IMR-90 (cell line): Measurements from ENCODE around the gene SPTB. TPM values are rescaled to one million over a fixed set of nuclear protein-coding genes. Genes with fewer than 3 reads are reported as not detected.
A peak's percentile ranks its signal among the peaks of the same experiment; 100 is the strongest.

ENCODE experiments used
- ATAC-seq: fragments of 200-7000 bp; cut with Tn5 transposase; 2 replicates; pipeline ENCODE4 v1.9.1; 2020; ENCODE audit warnings: low read depth, mild to moderate bottlenecking, moderate library complexity
- BruUV-seq: library from RNA; stranded (reverse); fragments of 400-500 nt; replicated peaks from 2 replicates; lab custom pipeline; 2021; lab: Mats Ljungman, UMichigan
- CTCF ChIA-PET: fragments of 300-600 bp; formaldehyde crosslinking; extraction: SDS; loops from one replicate; lab custom pipeline; 2021; ENCODE audit warnings: antibody characterized with exemption; lab: Yijun Ruan, JAX
- POLR2A ChIA-PET: fragments of 300-600 bp; sonication (Branson Sonifier 250); formaldehyde crosslinking; loops from one replicate; lab custom pipeline; 2022; ENCODE audit warnings: antibody characterized with exemption; ENCODE audit not compliant: unreplicated experiment; lab: Charles Lee
- DNase-seq: peaks from one replicate; pipeline ENCODE4 v3.0.0; 2013
- H2AFZ ChIP-seq: replicated peaks from 2 replicates; pipeline ENCODE3; 2013; ENCODE audit warnings: low read length, mild to moderate bottlenecking; ENCODE audit not compliant: poor library complexity
- H2AK5ac ChIP-seq: 2 replicates; pipeline ENCODE4 v1.6.1; 2013; ENCODE audit warnings: low read depth, low read length, inconsistent platforms
- H2AK9ac ChIP-seq: replicated peaks from 2 replicates; pipeline ENCODE3; 2013; ENCODE audit warnings: mild to moderate bottlenecking, low read depth, low read length, moderate library complexity; ENCODE audit not compliant: poor library complexity
- H2BK120ac ChIP-seq: 2 replicates; pipeline ENCODE4 v1.6.1; 2013; ENCODE audit warnings: low read depth, low read length, inconsistent platforms
- H2BK15ac ChIP-seq: 3 replicates; pipeline ENCODE4 v1.6.1; 2013; ENCODE audit warnings: low read depth, low read length, inconsistent platforms
- H2BK20ac ChIP-seq: 2 replicates; pipeline ENCODE4 v1.6.1; 2013; ENCODE audit warnings: low read depth, mild to moderate bottlenecking, inconsistent platforms, low read length, moderate library complexity
- H2BK5ac ChIP-seq: 2 replicates; pipeline ENCODE4 v1.6.1; 2013; ENCODE audit warnings: mild to moderate bottlenecking, low read depth, low read length, inconsistent platforms; ENCODE audit not compliant: poor library complexity, severe bottlenecking
- H3K14ac ChIP-seq: replicated peaks from 2 replicates; pipeline ENCODE4 v1.6.1; 2013; ENCODE audit warnings: low read depth, low read length, inconsistent platforms
- H3K18ac ChIP-seq: 2 replicates; pipeline ENCODE4 v1.6.1; 2013; ENCODE audit warnings: low read depth, low read length, control low read depth
- H3K23ac ChIP-seq: 2 replicates; pipeline ENCODE4 v1.6.1; 2013; ENCODE audit warnings: low read depth, low read length, inconsistent platforms
- H3K27ac ChIP-seq: 2 replicates; pipeline ENCODE4 v1.5.1; 2013; ENCODE audit warnings: mild to moderate bottlenecking, control low read depth, low read length; ENCODE audit not compliant: insufficient read depth
- H3K27me3 ChIP-seq: 2 replicates; pipeline ENCODE4 v1.6.1; 2013; ENCODE audit warnings: low read length; ENCODE audit not compliant: control insufficient read depth, insufficient read depth
- H3K36me3 ChIP-seq: 2 replicates; pipeline ENCODE4 v1.6.1; 2013; ENCODE audit warnings: low read length, mixed read lengths; ENCODE audit not compliant: control insufficient read depth, insufficient read depth
- H3K4ac ChIP-seq: 2 replicates; pipeline ENCODE4 v1.6.1; 2013; ENCODE audit warnings: low read depth, low read length, inconsistent platforms
- H3K4me1 ChIP-seq: 2 replicates; pipeline ENCODE4 v1.6.1; 2013; ENCODE audit warnings: low read length, mixed read lengths; ENCODE audit not compliant: control insufficient read depth, insufficient read depth
- H3K4me2 ChIP-seq: 2 replicates; pipeline ENCODE4 v1.6.1; 2013; ENCODE audit warnings: low read depth, mild to moderate bottlenecking, control low read depth, low read length, moderate library complexity
- H3K4me3 ChIP-seq: 2 replicates; pipeline ENCODE4 v1.5.1; 2013; ENCODE audit warnings: low read depth, mild to moderate bottlenecking, control low read depth, low read length, moderate library complexity; ENCODE audit not compliant: insufficient read depth
- H3K56ac ChIP-seq: 2 replicates; pipeline ENCODE4 v1.6.1; 2013; ENCODE audit warnings: low read length, inconsistent platforms; ENCODE audit not compliant: insufficient read depth; ENCODE audit errors: extremely low read depth
- H3K79me1 ChIP-seq, 2 experiments: 2 replicates each; pipeline ENCODE4 v1.6.1; 2013; ENCODE audit warnings: low read length in 2 of 2, inconsistent platforms in 1 of 2, low read depth in 1 of 2
- H3K9ac ChIP-seq: 2 replicates; pipeline ENCODE4 v1.6.1; 2013; ENCODE audit warnings: low read depth, low read length, control low read depth
- H3K9me1 ChIP-seq: 2 replicates; pipeline ENCODE4 v1.6.1; 2013; ENCODE audit warnings: low read length, inconsistent platforms; ENCODE audit not compliant: insufficient read depth
- H3K9me3 ChIP-seq: 2 replicates; pipeline ENCODE4 v1.6.1; 2013; ENCODE audit warnings: low read length; ENCODE audit not compliant: control insufficient read depth, insufficient read depth
- H4K20me1 ChIP-seq: 2 replicates; pipeline ENCODE4 v1.6.1; 2013; ENCODE audit warnings: low read length, inconsistent platforms; ENCODE audit not compliant: insufficient read depth
- H4K5ac ChIP-seq: 2 replicates; pipeline ENCODE4 v1.6.1; 2013; ENCODE audit warnings: mild to moderate bottlenecking, low read depth, low read length, control low read depth
- H4K8ac ChIP-seq, 2 experiments: 2 replicates each; pipeline ENCODE4 v1.6.1; 2013; ENCODE audit warnings: low read depth in 2 of 2, low read length in 2 of 2, control low read depth in 1 of 2, inconsistent platforms in 1 of 2
- H4K91ac ChIP-seq: 2 replicates; pipeline ENCODE4 v1.6.1; 2013; ENCODE audit warnings: low read depth, low read length, inconsistent platforms; ENCODE audit not compliant: insufficient read depth
- CEBPB ChIP-seq: IDR thresholded peaks from 2 replicates; pipeline ENCODE4 v1.6.1; 2012; ENCODE audit warnings: low read depth, low read length, improper control_type of control experiment
- CHD1 ChIP-seq: IDR thresholded peaks from 2 replicates; pipeline ENCODE4 v1.6.1; 2012; ENCODE audit warnings: low read depth, low read length, improper control_type of control experiment
- CTCF ChIP-seq: conservative IDR thresholded peaks from 2 replicates; pipeline ENCODE4 v1.5.1; 2012; ENCODE audit warnings: mild to moderate bottlenecking, low read depth, low read length, improper control_type of control experiment
- FOS ChIP-seq: fragments of 150-350 bp; IDR thresholded peaks from 2 replicates; pipeline ENCODE4 v1.6.1; 2016; ENCODE audit warnings: low read depth, low read length
- MAZ ChIP-seq: IDR thresholded peaks from 2 replicates; pipeline ENCODE4 v1.6.1; 2012; ENCODE audit warnings: low read depth, mild to moderate bottlenecking, low read length, improper control_type of control experiment, moderate library complexity, borderline replicate concordance
- NFE2L2 ChIP-seq: fragments of 150-350 bp; IDR thresholded peaks from 2 replicates; pipeline ENCODE4 v1.6.1; 2016; ENCODE audit warnings: low read depth, mild to moderate bottlenecking, low read length
- POLR2A ChIP-seq: IDR thresholded peaks from 2 replicates; pipeline ENCODE4 v1.6.1; 2012; ENCODE audit warnings: mild to moderate bottlenecking, low read depth, low read length
- RAD21 ChIP-seq: IDR thresholded peaks from 2 replicates; pipeline ENCODE4 v1.6.1; 2012; ENCODE audit warnings: low read length, improper control_type of control experiment
- SMC3 ChIP-seq: fragments of 150-350 bp; IDR thresholded peaks from 2 replicates; pipeline ENCODE4 v1.6.1; 2016; ENCODE audit warnings: low read depth, mild to moderate bottlenecking, antibody characterized with exemption, low read length, moderate library complexity
- WGBS, 2 experiments: methylation state at CpG; one replicate each; pipeline versions ENCODE4 v1.1.5 to v1.1.7; 2013; ENCODE audit warnings: missing lambda C conversion rate in 2 of 2; ENCODE audit not compliant: insufficient read length in 1 of 2; ENCODE audit errors: extremely low coverage in 2 of 2; 5-methylcytosine and 5-hydroxymethylcytosine counted together
- dilution Hi-C: fragments of 300-500 bp; cut with HindIII; formaldehyde crosslinking; loops from one replicate; pipeline ENCODE4 v1.14.3; 2018; ENCODE audit warnings: low sequenced_read_pairs; ENCODE audit not compliant: unreplicated experiment
- in situ Hi-C: fragments of 300-500 bp; cut with MboI; formaldehyde crosslinking; loops from 3 replicates; pipeline ENCODE4 v1.14.3; 2019; ENCODE audit warnings: low sequenced_read_pairs, inconsistent platforms, mixed read lengths
- intact Hi-C: fragments of 100-400 bp; cut with micrococcal nuclease; formaldehyde crosslinking; loops from 2 replicates; pipeline ENCODE4 v1.10.0; 2022
- polyA plus RNA-seq, 3 experiments: library from polyadenylated mRNA; depleted of rRNA; stranded (reverse); fragments of >200 nt; gene quantifications; 2 replicates each; pipeline ENCODE4 v1.2.3, GENCODE V29; 2012; ENCODE audit warnings: low replicate concordance in 1 of 3
- total RNA-seq: library from RNA; depleted of rRNA; stranded (reverse); fragments of >200 nt; gene quantifications from 2 replicates; pipeline ENCODE4 v1.2.3, GENCODE V29; 2012

Gene SPTB
- total and polyA plus RNA-seq, 2 of the 4 experiments (the other 2 are of a cell fraction), result under 0.01 to 0.07 TPM

DNA sequence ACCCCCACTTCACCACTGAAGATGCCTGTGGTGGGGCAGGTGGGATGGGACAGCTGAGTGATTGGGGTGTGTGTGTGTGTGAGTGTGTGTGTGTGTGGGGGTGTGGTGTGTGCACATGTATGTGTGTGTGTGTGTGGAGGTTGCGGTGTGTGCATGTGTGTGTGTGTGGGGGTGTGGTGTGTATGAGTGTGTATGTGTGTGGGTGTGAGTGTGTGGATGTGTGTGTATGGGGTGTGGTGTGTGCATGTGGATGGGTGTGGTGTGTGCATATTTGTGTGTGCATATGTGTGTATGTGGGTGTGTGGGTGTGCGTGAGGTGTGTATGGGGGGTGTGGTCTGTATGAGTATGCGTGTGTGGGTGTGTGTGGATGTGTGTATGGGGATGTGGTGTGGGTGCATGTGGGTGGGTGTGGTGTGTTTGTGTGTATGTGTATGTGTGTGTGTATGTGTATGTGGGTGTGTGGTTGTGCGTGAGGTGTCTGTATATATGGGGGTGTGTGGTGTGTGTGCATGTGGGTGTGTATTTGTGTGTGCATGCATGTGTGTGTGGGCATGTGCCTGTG, 113.9 kb downstream of the SPTB start:
- no peak overlapping the region for H2BK120ac ChIP-seq
- H3K9me3 ChIP-seq, result no peaks in the 10 kb centered on the region
- in situ Hi-C loops, result loop anchor here (10.0 kb wide), 1 partner anchor 231 kb away; no protein-coding TSS in a partner anchor
- no peak overlapping the region; the same call in 1 of the 2 replicates for H3K23ac ChIP-seq
- peak overlapping the region; percentile 39 for H2BK5ac ChIP-seq
- H3K18ac ChIP-seq, result no peak overlapping the region
- no peak overlapping the region for H2BK15ac ChIP-seq
- ChIA-PET CTCF (interaction anchor here (1.1 to 1.5 kb wide), 4 partner anchors 21 to 95 kb away, joined by 3 to 9 read pairs (median 6); no protein-coding TSS in a partner anchor), POLR2A (no interaction called here)
- peaks cover 18% of the 10 kb centered on the region for H3K27me3 ChIP-seq
- H3K4me1 ChIP-seq, result peaks cover 28% of the 10 kb centered on the region
- peaks cover 3% of the 10 kb centered on the region; the same call in 1 of the 2 replicates for H3K9me1 ChIP-seq
- intact Hi-C loops, result no loop called here
- dilution Hi-C loops, result no loop called here
- no peaks in the 10 kb centered on the region for H3K79me1 ChIP-seq
- H3K14ac ChIP-seq, result no peak overlapping the region
- H4K5ac ChIP-seq, result no peak overlapping the region
- no peak overlapping the region for H2AK5ac ChIP-seq
- H2BK20ac ChIP-seq, result no peak overlapping the region
- no peak overlapping the region for H3K9ac ChIP-seq
- H3K27ac ChIP-seq, result no peak overlapping the region
- ATAC-seq (no peak), DNase-seq (no peak)
- H2AFZ ChIP-seq, result no peak overlapping the region
- WGBS, 2 experiments, result 100% methylated on average over 3 of the region's 4 CpGs; no CpG with 5 or more reads in 1 of the 2 experiments
- no peak overlapping the region for H3K4ac ChIP-seq
- no peak overlapping the region for H4K8ac ChIP-seq
- no peak for TF ChIP-seq MAZ
- TF ChIP-seq SMC3, result no peak
- no peak for TF ChIP-seq POLR2A
- TF ChIP-seq CHD1, result no peak
- no peak for TF ChIP-seq CEBPB
- TF ChIP-seq CTCF, result no peak
- TF ChIP-seq NFE2L2, result no peak
- no peak for TF ChIP-seq FOS
- TF ChIP-seq RAD21, result no peak
- no peak overlapping the region for H3K4me2 ChIP-seq
- no peak overlapping the region for H2AK9ac ChIP-seq
- H3K4me3 ChIP-seq, result no peak overlapping the region
- no peaks in the 10 kb centered on the region for H3K36me3 ChIP-seq
- H4K20me1 ChIP-seq, result 0 out of 2 replicates have a peak, but pooled peaks cover 6% of the 10 kb centered on the region
- no peak overlapping the region for H3K56ac ChIP-seq
- no peak overlapping the region for H4K91ac ChIP-seq
- no TSS peak for BruUV-seq
